GDM1 (cell line): ENCODE measurements around the gene SORL1.

Experiments
- DNase-seq: peaks from one replicate; lab custom pipeline; 2025; lab: John Stamatoyannopoulos, UW

The SORL1 gene

GRCh38 chr11:121512468-121513465, 60.7 kb downstream of the SORL1 start:
- no peak for DNase-seq

DNA sequence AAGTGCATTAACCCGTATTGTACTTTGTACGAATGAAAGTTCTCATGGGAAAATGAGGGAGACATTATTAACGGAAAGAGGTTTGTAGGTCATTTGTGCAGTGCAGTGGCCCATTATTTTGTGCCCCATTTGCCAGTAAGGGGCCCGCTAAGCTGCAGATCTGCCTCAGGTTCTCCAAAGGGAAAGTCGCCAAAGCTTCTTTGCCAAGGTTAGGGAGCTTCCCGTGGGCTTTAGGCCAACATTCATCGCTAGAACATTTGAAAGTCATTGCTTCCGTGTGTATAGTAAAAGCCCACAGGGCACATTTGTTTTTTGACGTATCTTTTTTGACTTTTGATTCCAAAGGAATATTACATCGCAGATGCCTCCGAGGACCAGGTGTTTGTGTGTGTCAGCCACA, 61.7 kb downstream of the SORL1 start:
- DNase-seq, result no peak

- DNase-seq, result no peak
Measured at GRCh38 chr11:121514432-121515334, 62.6 kb downstream of the SORL1 start.

DNA sequence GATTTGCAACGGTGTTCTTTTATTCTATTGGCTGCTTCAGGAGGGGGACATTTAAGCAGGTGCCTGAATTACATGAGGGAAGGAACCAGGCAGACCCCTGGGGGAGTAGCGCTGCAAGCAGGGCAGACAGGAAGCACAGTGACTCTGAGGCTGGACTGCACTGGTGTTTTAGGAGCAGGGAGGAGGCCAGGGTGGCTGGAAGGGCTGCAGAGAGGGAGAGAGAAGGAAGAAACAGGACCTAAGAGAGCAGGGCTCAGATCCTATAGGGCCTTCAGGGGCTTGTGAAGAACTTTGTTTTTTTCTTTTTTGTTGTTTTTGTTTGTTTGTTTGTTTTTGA, 63.2 kb downstream of the SORL1 start:
- no peak for DNase-seq

GRCh38 chr11:121517996-121518395, 65.9 kb downstream of the SORL1 start:
- no peak for DNase-seq

- DNase-seq, result no peak
Measured at GRCh38 chr11:121520243-121521144, 68.4 kb downstream of the SORL1 start.

- DNase-seq, result no peak
Measured at GRCh38 chr11:121521145-121522042, 69.3 kb downstream of the SORL1 start.

- DNase-seq, result no peak
Measured at GRCh38 chr11:121522043-121522941, 70.2 kb downstream of the SORL1 start.

GRCh38 chr11:121523581-121524232, 71.6 kb downstream of the SORL1 start:
- no peak for DNase-seq

GRCh38 chr11:121524233-121524631, 72.1 kb downstream of the SORL1 start:
- DNase-seq, result no peak

DNA sequence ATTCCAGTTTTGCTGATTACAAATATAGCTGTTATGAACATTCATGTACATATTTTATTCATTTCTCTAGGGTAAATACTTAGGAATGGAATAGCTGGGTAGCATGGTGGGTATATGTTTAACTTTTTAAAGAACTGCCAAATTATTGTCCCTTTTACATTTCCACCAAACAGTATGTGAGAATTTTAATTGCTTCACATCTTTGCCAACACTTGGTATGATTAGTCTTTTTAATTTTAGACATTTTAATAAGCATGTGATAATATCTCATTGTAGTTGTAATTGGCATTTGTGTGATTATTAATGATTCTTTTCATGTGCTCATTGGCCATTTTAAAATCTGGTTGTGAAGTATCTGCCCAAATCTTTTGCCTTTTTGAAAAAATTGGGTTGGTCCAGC, 73.3 kb downstream of the SORL1 start:
- no peak for DNase-seq

DNA sequence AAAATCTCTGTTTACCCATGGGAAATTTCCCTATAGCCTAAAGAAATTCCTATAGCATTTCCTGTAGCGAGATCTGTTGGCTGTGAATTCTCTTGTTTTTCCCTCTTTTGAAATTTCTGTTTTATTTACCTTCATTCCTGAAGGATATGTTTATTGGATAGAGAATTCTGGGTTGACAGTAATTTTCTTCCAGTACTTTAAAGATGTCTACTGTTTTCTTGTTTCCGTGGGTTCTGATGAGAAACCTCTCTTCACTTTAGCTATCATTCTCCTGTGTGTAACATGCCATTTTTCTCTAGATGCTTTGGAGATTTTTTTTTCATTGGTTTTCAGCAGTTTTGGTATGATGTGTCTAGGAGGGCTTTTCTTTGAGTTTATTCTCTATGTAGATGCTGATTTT, 78.1 kb downstream of the SORL1 start:
- DNase-seq, result no peak

GRCh38 chr11:121533601-121534000, 81.5 kb downstream of the SORL1 start:
- DNase-seq, result no peak

GRCh38 chr11:121534131-121535093, 82.3 kb downstream of the SORL1 start:
- DNase-seq, result no peak

- DNase-seq, result no peak
Measured at GRCh38 chr11:121535129-121535796, 83.1 kb downstream of the SORL1 start.

- DNase-seq, result no peak
Measured at GRCh38 chr11:121536126-121536525, 84.0 kb downstream of the SORL1 start.

DNA sequence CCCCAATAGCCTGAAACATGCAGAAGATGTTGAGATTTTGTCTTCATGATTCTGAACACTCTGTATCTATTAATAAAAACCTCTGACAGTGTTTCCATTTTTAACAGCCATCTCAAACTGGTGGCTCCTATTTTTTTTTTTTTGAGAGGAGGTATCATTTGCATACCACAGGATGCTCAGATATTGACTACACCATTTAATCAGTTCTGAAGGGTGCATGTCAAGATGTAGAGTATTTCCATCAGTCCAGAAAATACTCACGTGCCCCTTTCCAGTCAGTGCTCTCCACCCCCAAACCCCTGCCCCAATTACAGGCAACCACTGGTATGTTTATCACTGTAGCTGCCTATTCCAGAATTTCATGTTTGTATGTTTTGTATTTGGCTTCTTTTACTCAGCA, 85.9 kb downstream of the SORL1 start:
- DNase-seq, result no peak
